Erythroblast (primary cell): Measurements from ENCODE around the gene NR1H4.
"Not testable (repeated sequence)": the region's sequence is repeated elsewhere in the genome, so short reads cannot be mapped to it uniquely, and the experiment has no call there.

Experiments used
- DNase-seq, 2 experiments: peaks; one replicate each; lab custom pipeline; 2025; lab: John Stamatoyannopoulos, UW
- GATA1 ChIP-seq: IDR thresholded peaks from 2 replicates; pipeline ENCODE4 v1.6.1; 2011; ENCODE audit warnings: low read depth, mild to moderate bottlenecking, control low read depth, low read length, moderate library complexity
- POLR2A ChIP-seq: IDR thresholded peaks from 2 replicates; pipeline ENCODE4 v1.6.1; 2011; ENCODE audit warnings: mild to moderate bottlenecking, low read length

Gene NR1H4

DNA sequence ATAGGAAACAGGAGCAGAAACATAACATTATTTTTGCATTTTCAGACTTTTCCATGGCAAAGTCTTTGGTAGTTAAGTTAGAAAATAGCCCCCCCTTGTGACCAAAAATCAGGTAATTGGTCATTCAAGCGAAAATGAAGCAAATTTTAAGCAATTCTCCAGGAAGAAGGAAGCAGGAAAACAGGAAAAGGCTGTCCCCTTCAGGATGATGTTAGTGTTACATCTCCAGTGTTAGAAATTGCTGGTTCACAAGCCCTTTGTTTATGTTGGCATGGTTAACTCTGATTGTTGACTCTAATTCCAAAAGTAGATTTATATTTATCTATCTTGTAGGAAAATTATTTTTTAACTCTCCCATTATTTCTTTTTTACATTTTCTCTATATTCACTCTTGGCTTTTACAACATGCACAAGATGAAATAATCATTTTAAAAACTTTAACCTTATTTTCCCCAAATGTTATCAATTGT is 81.0 kb downstream of the NR1H4 start:
- DNase-seq = peak; percentile 74 to 79
- TF ChIP-seq POLR2A (no peak), GATA1 (no peak)

DNA sequence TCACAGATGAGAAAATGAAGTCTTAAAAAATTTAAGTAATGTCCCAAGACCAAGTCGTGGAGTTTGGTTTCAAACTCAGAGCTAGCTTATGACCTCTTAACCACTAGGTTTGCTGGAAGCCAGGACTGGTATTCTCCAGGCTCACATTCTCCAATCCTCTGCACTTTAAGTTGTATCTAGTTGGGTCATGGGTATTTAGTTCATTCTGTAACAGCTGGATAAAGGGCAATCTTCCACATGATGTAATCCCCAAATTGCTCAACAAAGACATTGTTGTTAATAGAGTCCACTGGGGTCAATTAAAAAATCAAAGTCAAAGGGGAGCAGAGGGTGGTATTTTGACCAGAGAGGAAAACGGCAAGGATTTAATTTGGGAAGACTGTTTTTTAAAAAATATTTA is 82.1 kb downstream of the NR1H4 start:
- TF ChIP-seq POLR2A (no peak), GATA1 (no peak)
- no peak for DNase-seq

DNA sequence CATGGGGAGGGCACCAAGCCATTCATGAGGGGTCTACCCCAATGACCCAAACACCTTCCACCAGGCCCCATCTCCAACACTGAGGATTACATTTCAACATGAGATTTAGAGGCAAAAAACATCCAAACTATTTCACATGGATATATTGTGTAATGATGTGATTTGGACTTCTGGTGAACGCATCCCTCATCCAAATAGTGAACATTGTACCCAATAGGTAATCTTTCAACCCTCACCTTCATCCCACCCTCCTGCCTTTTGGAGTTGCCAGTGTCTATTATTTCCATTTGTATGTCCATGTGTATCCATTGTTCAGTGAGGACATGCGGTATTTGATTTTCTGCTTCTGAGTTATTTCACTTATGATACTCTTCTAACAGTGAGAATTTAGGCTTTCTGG is 83.7 kb downstream of the NR1H4 start:
- DNase-seq = no peak
- TF ChIP-seq POLR2A (no peak), GATA1 (no peak)

DNA sequence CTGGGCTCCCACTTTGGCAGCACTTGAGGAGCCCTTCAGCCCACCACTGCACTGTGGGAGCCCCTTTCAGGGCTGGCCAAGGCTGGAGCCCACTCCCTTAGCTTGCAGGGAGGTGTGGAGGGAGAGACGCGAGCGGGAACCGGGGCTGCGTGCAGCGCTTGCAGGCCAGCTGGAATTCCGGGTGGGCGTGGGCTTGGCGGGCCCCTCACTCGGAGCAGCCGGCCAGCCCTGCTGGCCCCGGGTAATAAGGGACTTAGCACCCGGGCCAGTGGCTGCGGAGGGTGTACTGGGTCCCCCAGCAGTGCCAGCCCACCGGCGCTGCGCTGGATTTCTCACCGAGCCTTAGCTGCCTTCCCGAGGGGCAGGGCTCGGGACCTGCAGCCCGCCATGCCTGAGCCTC is 85.6 kb downstream of the NR1H4 start:
- DNase-seq = not testable (repeated sequence)

DNA sequence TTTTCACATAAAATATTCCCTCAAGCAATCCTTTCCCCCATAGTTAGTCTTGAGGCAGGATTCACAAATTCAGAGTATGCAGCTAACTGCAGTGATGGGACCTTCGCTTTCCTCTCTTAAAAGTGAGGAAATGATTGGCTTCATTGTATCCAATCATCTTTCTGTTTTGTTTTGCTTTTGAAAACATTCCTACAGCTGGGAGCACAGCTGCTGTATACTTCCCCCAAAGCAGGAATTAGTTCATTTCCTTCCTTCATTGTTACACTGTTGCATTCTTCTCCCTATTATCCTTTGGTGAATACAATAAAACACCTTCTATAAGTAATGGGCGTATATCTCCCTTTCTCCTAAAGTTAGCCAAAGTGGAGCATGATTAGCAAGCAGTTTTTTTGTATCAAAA is 90.4 kb downstream of the NR1H4 start:
- DNase-seq = no peak
- TF ChIP-seq GATA1 = no peak
- TF ChIP-seq POLR2A = no peak

DNA sequence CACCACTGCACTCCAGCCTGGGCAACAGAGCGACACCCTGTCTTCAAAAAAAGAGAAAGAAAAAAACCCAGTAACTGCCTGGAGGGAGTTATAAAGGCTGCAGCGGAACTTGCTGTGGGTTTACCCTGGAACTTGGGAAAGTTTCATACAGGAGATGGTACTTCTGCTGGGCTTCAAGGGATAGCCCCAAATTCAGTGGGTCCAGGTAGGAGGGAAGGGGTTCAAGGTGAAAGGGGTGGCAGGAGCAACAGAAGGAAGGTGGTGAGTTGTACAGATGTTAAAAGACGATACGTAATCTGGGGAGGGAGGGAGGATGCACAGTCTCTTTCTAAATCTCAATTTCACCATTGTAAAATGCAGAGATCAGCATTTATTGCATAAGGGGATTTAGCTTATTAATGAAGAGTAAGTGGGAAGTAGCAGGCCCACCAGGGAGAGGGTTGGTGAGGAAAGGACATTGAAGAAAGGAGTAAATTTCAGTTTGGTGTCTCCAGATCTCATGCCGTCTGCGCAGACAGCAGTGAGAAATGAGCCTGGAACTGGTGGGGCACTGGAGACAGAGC is 91.3 kb downstream of the NR1H4 start:
- DNase-seq = no peak
- no peak for TF ChIP-seq GATA1
- TF ChIP-seq POLR2A = no peak

DNA sequence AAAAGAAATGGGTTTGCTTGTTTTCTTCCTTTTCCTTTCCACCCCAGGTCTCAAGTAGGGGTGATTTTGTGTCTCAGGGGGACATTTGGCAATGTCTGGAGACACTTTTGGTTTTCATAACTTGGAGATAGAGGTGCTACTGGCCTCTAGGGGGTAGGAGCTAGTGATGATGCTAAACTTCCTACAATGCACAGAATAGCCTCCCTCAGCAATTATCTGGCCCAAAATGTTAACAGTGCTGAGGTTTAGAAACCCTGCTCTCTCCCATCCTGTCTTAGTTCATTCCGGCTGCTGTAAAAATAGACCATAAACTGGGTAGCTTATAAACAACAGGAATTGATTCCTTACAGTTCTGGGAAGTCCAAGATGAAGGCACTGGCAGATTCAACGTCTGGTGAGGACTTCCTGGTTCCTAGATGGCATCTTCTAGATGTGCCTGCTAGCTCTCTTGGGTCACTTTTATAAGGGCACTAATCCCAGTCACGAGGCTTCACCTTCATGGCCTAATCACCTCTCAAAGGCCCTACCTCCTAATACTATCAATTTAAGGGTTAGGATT is 92.4 kb downstream of the NR1H4 start:
- no peak for TF ChIP-seq POLR2A
- no peak for TF ChIP-seq GATA1
- no peak for DNase-seq

DNA sequence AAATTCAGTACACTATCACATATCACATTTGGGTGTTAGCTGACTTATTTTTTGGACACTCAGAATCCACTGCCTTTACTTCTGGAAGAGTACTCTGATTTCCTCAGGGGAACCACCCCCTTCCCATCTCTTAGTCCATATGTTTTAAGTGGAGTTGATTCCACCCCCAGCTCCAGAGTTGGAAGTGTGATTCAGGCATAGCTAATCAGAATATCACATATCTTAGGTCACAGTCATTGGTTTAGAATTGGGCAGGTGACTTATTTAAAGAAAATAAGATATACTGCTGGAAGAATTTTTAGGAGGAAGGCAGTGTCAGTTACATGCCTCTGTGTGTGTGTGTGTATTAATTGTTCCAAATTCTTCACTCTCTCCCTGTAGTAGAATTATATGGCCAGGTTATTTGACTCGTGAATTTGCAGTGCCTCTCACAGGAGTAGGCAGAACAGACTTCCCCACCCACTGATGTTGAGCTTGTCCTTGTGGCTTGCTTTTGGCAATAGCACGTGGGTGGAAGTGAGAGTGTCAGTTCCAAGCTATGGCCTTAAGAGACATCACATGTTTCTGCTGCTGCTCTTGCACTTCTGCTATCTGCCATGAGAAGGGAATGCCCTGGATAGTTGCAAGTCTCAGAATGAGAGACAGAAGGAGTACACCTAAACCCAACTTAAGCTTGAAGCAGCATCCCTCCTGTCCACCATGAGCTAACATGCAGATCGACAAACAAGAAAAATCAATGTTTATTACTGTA is 93.4 kb downstream of the NR1H4 start:
- no peak for DNase-seq

DNA sequence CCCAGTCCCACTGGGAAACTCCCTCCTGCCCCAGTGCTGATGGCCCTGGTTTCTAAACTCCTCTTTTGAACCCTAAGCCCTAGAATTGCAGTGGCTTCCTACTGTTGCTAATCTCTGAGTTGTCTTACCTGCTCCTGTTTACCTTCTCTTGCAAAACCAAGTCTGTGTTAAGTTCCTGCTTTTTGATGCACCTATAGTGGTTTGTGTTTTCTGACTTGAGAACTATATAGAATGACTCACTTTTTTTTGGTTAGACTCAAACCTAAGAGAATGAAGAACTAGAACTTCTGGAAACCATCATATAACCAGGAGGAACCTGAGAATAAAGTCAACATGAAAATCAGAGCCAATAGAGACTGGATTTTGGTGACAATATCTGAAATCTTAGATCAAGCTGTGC is 94.3 kb downstream of the NR1H4 start:
- no peak for DNase-seq
- TF ChIP-seq GATA1 = no peak
- no peak for TF ChIP-seq POLR2A

More for the DNA sequence above, 93.4 kb downstream of the NR1H4 start:
- no peak for TF ChIP-seq POLR2A
- TF ChIP-seq GATA1 = no peak

DNA sequence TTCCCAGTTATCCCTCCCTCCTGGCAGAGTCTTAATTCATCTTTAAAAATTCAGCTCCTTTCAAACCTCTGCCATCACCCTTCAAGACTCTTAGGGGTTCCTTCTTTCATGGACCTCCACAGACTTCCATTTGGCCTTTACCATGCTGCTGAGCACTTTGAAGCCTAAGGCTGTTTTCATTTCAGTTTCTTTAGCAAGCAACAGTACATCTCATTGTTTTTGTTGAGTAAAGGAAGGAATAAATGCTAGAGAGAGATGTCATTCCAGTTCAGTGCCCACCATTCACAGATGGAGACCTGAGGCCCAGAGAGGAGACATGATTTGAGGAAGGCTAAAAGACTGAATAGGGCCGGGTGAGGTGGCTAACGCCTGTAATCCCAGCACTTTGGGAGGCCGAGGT is 98.5 kb downstream of the NR1H4 start:
- no peak for TF ChIP-seq GATA1
- no peak for TF ChIP-seq POLR2A
- DNase-seq = no peak

DNA sequence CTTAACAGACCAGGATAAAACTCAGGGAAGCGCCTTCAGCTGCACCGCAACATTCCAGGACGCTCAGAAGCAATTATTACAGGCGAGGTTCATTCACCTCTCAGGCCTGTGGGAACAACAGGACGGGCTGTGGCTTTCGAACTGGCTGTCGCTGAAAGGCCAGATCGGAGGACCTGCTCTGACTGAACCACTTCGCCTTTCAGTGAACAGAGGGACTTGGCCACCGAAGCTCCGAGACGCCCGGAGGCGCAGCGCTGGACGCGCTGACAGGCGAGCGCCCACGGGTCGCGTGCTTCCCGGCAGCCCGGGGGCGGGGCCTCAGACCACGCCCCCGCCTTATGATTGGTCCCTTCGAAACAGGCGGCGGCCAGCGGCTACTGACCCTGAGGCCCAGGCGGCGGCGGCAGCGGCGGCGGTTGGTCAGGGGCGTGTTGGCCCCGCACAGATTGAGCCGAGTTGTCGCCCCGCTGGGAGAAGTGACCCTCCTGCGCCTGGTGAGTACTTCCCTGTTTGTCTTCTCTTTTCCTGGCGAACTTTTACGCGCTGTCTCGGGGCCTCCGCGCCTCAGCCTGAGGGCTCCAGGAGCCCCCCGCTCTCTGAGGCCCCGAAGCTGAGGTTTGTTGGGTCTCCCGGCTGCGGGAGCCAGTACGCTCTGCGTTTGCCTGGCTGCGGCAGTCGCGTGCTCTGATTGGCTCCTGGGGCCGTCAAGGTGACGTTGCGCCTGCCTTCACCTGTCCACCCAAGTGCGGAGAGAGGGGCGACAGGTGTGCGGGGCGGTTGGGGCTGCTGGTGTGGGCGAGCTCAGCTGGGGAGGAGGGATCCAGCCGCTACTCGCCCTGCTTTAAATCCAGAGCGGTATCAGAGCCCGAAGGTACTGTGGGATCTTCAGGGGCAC is 99.9 kb downstream of the NR1H4 start, which contains the start of gene GAS2L3:
GAS2L3 (plus strand) TSS at position 393 of the 895 bp plus-strand sequence. CDS start 21,221 bp downstream, outside the sequence.
- no peak for TF ChIP-seq GATA1
- TF ChIP-seq POLR2A = peak; percentile 87

DNA sequence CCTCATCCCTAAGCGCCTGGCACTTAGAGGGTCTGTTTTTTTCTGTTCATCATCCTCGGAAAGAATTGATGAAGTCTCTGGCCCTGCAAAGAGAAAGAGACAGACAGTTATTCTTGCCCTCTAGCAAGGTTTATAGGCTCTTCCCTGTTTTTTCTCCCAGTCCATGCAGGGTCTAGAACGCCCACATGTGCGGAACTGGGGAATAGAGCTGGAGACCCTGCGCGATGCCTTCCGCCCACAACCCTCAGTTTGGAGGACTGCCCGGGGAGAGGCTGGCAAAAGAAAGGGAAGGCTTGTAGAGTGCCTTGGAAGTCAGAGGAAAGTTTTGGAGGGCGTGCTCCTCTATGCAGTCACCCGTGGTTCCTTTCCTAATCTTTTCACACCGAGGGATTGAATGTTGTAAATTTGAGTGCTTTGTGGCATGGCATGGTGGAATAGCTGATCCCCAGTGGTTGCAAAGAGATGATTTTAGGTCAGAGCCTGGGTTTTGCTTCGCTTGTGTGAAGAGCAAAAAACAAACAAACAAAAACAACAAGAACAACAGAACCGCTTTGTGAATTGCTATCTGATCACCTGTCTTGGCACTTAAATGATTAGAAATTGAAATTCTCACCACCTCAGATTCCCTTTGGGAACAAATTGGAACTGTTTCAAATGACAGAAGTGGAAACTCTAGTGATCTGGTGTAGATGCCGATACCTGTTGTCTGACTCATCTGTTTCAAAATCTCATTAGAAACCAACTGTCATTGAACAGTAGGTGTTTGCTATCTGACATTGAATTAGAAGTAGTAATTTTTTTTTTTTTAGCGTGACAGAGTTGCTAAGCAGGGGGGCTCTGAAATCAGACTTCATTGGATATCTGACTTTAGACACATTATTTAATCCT is 100.8 kb downstream of the NR1H4 start:
- peak; percentile 32 to 64 for DNase-seq
- TF ChIP-seq POLR2A (no peak), GATA1 (no peak)

More for the DNA sequence above, 99.9 kb downstream of the NR1H4 start, which contains the start of gene GAS2L3:
- peak; percentile 90 to 93 for DNase-seq
